GM10248 (cell line): Measurements from ENCODE around the gene SHB.

Experiments
- CTCF ChIA-PET: fragments of 300-600 bp; sonication (Branson Sonifier 250); formaldehyde crosslinking; extraction: SDS; loops from one replicate; lab custom pipeline; 2021; ENCODE audit warnings: antibody characterized with exemption; lab: Yijun Ruan, JAX
- POLR2A ChIA-PET: fragments of 350-650 bp; sonication (Branson Sonifier 250); formaldehyde crosslinking; extraction: SDS; loops from one replicate; lab custom pipeline; 2020; ENCODE audit warnings: antibody characterized with exemption; lab: Yijun Ruan, JAX
- DNase-seq: peaks from one replicate; pipeline ENCODE4 v3.0.0; 2012; ENCODE audit errors: extremely low spot score
- CTCF ChIP-seq: IDR thresholded peaks from 2 replicates; pipeline ENCODE4 v1.5.1; 2012; ENCODE audit warnings: mild to moderate bottlenecking, low read depth; ENCODE audit errors: extremely low read depth, missing control alignments, control extremely low read depth

SHB gene

GRCh38 chr9:37974506-37975173 is 94.4 kb downstream of the SHB start:
- POLR2A ChIA-PET: no interaction called here
- no peak for TF ChIP-seq CTCF
- CTCF ChIA-PET: no interaction called here
- DNase-seq: no peak

GRCh38 chr9:37972351-37972848 is 96.6 kb downstream of the SHB start:
- no peak for DNase-seq
- no peak for TF ChIP-seq CTCF
- ChIA-PET POLR2A (no interaction called here), CTCF (interaction anchor here (0.7 to 2.5 kb wide), 2 partner anchors 11 to 58 kb away, joined by 3 to 9 read pairs; no protein-coding TSS in a partner anchor)

- ChIA-PET POLR2A (no interaction called here), CTCF (interaction anchor here (2.5 kb wide), 1 partner anchor 10 kb away, joined by 9 read pairs; no protein-coding TSS in a partner anchor)
- TF ChIP-seq CTCF: no peak
- DNase-seq: no peak
Measured at GRCh38 chr9:37971691-37972090, 97.3 kb downstream of the SHB start.

GRCh38 chr9:37971108-37971459 is 97.9 kb downstream of the SHB start:
- CTCF ChIA-PET: interaction anchor here (1.0 to 2.5 kb wide), 3 partner anchors 9 to 117 kb away, joined by 3 to 9 read pairs (median 6); no protein-coding TSS in a partner anchor
- no peak for TF ChIP-seq CTCF

GRCh38 chr9:37970301-37971107 is 98.5 kb downstream of the SHB start:
- no peak for TF ChIP-seq CTCF
- no peak for DNase-seq
- ChIA-PET POLR2A (no interaction called here), CTCF (interaction anchor here (1.0 to 2.5 kb wide), 4 partner anchors 9 to 118 kb away, joined by 3 to 9 read pairs (median 5); no protein-coding TSS in a partner anchor)

More at GRCh38 chr9:37971108-37971459, 97.9 kb downstream of the SHB start:
- POLR2A ChIA-PET: no interaction called here
- no peak for DNase-seq

- no peak for TF ChIP-seq CTCF
- ChIA-PET POLR2A (no interaction called here), CTCF (interaction anchor here (1.0 to 2.5 kb wide), 5 partner anchors 8 to 119 kb away, joined by 3 to 9 read pairs (median 4); no protein-coding TSS in a partner anchor)
- no peak for DNase-seq
Measured at GRCh38 chr9:37969558-37970300, 99.3 kb downstream of the SHB start.
